HEK293 (cell line): ENCODE data around the gene EMILIN1.
A peak's percentile ranks its signal among the peaks of the same experiment; 100 is the strongest.

ENCODE experiments used
- EGR2 ChIP-seq: fragments of 450-650 bp; formaldehyde crosslinking; IDR thresholded peaks from 2 replicates; pipeline ENCODE4 v1.5.1; 2016; ENCODE audit warnings: low read depth, missing biosample characterization, missing genetic modification characterization
- GLIS1 ChIP-seq: fragments of 450-650 bp; formaldehyde crosslinking; IDR thresholded peaks from 2 replicates; pipeline ENCODE4 v1.5.1; 2016; ENCODE audit warnings: missing biosample characterization, missing genetic modification characterization
- HOXC10 ChIP-seq: sonication (generic); formaldehyde crosslinking; IDR thresholded peaks from 2 replicates; pipeline ENCODE4 v1.8.1; 2023; ENCODE audit warnings: mild to moderate bottlenecking, missing genetic modification reagents
- REPIN1 ChIP-seq: fragments of 450-650 bp; formaldehyde crosslinking; IDR thresholded peaks from 2 replicates; pipeline ENCODE4 v1.5.1; 2017; ENCODE audit warnings: missing biosample characterization, missing genetic modification characterization, low read depth
- SCRT1 ChIP-seq: fragments of 450-650 bp; formaldehyde crosslinking; IDR thresholded peaks from 2 replicates; pipeline ENCODE4 v1.5.1; 2016; ENCODE audit warnings: missing biosample characterization, missing genetic modification characterization, borderline replicate concordance
- SETDB1 ChIP-seq: IDR thresholded peaks from one replicate; pipeline ENCODE4 v1.6.1; 2017; ENCODE audit warnings: mild to moderate bottlenecking, low read length, moderate library complexity, mixed read lengths; ENCODE audit not compliant: insufficient read length
- YY1 ChIP-seq: fragments of 450-650 bp; formaldehyde crosslinking; IDR thresholded peaks from 2 replicates; pipeline ENCODE4 v1.5.1; 2018; ENCODE audit warnings: missing biosample characterization, missing genetic modification characterization
- ZFP3 ChIP-seq: fragments of 450-650 bp; formaldehyde crosslinking; IDR thresholded peaks from 2 replicates; pipeline ENCODE4 v1.5.1; 2016; ENCODE audit warnings: low read depth, missing biosample characterization, missing genetic modification characterization
- ZNF155 ChIP-seq: fragments of 450-650 bp; formaldehyde crosslinking; IDR thresholded peaks from 2 replicates; pipeline ENCODE4 v1.5.1; 2016; ENCODE audit warnings: missing biosample characterization, missing genetic modification characterization
- ZNF221 ChIP-seq: fragments of 450-650 bp; formaldehyde crosslinking; IDR thresholded peaks from 2 replicates; pipeline ENCODE4 v1.5.1; 2017; ENCODE audit warnings: missing biosample characterization, missing genetic modification characterization, borderline replicate concordance
- ZNF239 ChIP-seq: fragments of 450-650 bp; formaldehyde crosslinking; IDR thresholded peaks from 2 replicates; pipeline ENCODE4 v1.5.1; 2016; ENCODE audit warnings: missing biosample characterization, missing genetic modification characterization
- ZNF292 ChIP-seq: fragments of 450-650 bp; formaldehyde crosslinking; IDR thresholded peaks from 2 replicates; pipeline ENCODE4 v1.5.1; 2016; ENCODE audit warnings: low read depth, missing biosample characterization, missing genetic modification characterization, borderline replicate concordance
- ZNF350 ChIP-seq: fragments of 450-650 bp; formaldehyde crosslinking; IDR thresholded peaks from 2 replicates; pipeline ENCODE4 v1.5.0; 2017; ENCODE audit warnings: missing biosample characterization, mild to moderate bottlenecking, missing genetic modification characterization
- ZNF354C ChIP-seq: fragments of 450-650 bp; formaldehyde crosslinking; IDR thresholded peaks from 2 replicates; pipeline ENCODE4 v1.5.1; 2016; ENCODE audit warnings: missing biosample characterization, missing genetic modification characterization, low read depth, borderline replicate concordance
- ZNF433 ChIP-seq: fragments of 450-650 bp; formaldehyde crosslinking; IDR thresholded peaks from 2 replicates; pipeline ENCODE4 v1.5.1; 2016; ENCODE audit warnings: missing biosample characterization, missing genetic modification characterization, low read depth
- ZNF521 ChIP-seq: fragments of 450-650 bp; formaldehyde crosslinking; IDR thresholded peaks from 2 replicates; pipeline ENCODE4 v1.5.1; 2017; ENCODE audit warnings: missing biosample characterization, mild to moderate bottlenecking, missing genetic modification characterization
- ZNF560 ChIP-seq: fragments of 450-650 bp; formaldehyde crosslinking; IDR thresholded peaks from 2 replicates; pipeline ENCODE4 v1.5.1; 2017; ENCODE audit warnings: missing biosample characterization, missing genetic modification characterization, borderline replicate concordance
- ZNF610 ChIP-seq: fragments of 450-650 bp; formaldehyde crosslinking; IDR thresholded peaks from 2 replicates; pipeline ENCODE4 v1.5.1; 2016; ENCODE audit warnings: missing biosample characterization, missing genetic modification characterization, borderline replicate concordance
- ZNF621 ChIP-seq: fragments of 450-650 bp; formaldehyde crosslinking; IDR thresholded peaks from 2 replicates; pipeline ENCODE4 v1.5.1; 2017; ENCODE audit warnings: missing biosample characterization, missing genetic modification characterization
- ZNF623 ChIP-seq: fragments of 450-650 bp; formaldehyde crosslinking; IDR thresholded peaks from 2 replicates; pipeline ENCODE4 v1.5.1; 2016; ENCODE audit warnings: missing biosample characterization, missing genetic modification characterization
- ZNF624 ChIP-seq: fragments of 450-650 bp; formaldehyde crosslinking; IDR thresholded peaks from 2 replicates; pipeline ENCODE4 v1.5.1; 2017; ENCODE audit warnings: missing biosample characterization, missing genetic modification characterization
- ZNF76 ChIP-seq: fragments of 450-650 bp; formaldehyde crosslinking; IDR thresholded peaks from 2 replicates; pipeline ENCODE4; 2016; ENCODE audit warnings: low read depth, missing biosample characterization, missing genetic modification characterization, borderline replicate concordance
- TF ChIP-seq, protein P1 (sequence below): fragments of 450-650 bp; formaldehyde crosslinking; IDR thresholded peaks from 2 replicates; pipeline ENCODE4 v1.5.1; 2017; ENCODE audit warnings: missing biosample characterization, missing genetic modification characterization
- TF ChIP-seq, protein P2 (sequence below): fragments of 450-650 bp; formaldehyde crosslinking; conservative IDR thresholded peaks from 2 replicates; pipeline ENCODE4 v1.5.1; 2016; ENCODE audit warnings: low read depth, missing biosample characterization, missing genetic modification characterization
- TF ChIP-seq, protein P3 (sequence below): sonication (generic); formaldehyde crosslinking; IDR thresholded peaks from 2 replicates; pipeline ENCODE4 v1.8.1; 2022; ENCODE audit warnings: mild to moderate bottlenecking, moderate library complexity, missing genetic modification reagents
- TF ChIP-seq, protein P4 (sequence below): fragments of 450-650 bp; formaldehyde crosslinking; IDR thresholded peaks from 2 replicates; pipeline ENCODE4 v1.5.1; 2017; ENCODE audit warnings: missing biosample characterization, missing genetic modification characterization
- TF ChIP-seq, protein P5 (sequence below): fragments of 450-650 bp; formaldehyde crosslinking; IDR thresholded peaks from 2 replicates; pipeline ENCODE4 v1.5.1; 2016; ENCODE audit warnings: missing biosample characterization, missing genetic modification characterization
- TF ChIP-seq, protein P6 (sequence below): fragments of 450-650 bp; formaldehyde crosslinking; IDR thresholded peaks from 2 replicates; pipeline ENCODE4 v1.5.1; 2016; ENCODE audit warnings: missing biosample characterization, missing genetic modification characterization, low read depth

The EMILIN1 gene

DNA sequence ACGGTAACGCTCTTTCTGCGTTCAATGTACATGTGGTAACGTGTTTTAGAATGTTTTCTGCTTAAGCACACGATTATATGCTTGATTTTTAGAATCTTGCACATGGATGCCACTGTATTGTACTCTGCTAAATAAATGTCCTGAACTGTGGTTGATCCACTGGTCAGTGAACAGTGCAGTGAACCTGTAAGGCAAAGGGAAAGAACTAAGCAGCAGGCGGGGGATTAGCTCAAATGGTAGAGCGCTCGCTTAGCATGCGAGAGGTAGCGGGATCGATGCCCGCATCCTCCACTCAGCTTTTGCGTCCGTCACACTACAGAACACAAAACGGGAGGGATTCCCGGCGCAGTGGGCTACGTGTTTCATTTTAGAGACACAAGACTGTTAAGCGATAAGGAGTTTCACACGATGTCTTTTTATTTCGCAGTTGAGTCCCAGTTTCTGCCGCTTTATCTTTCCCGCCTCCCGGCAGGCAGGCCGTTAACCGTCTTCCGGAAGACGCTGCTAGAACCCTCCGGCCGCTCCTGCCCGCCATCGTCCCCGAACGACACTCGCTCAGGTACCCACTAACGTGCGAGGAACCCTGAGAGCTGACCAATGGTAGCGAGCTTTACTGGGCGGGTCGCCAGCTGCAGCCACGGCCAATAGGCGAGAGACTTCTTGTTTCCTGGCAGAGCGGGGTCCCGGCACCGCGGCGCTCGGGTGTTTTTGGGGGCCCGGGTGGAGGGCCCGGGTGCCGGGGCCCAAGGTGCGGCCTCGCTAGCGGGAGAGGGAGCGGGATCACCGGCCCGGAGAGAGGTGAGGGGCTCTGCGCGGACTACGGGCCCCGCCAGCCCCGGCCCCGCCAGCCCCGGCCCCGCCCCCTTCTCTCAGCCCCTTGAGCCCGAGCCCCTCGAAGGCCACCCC, 27.2 kb upstream of the EMILIN1 start, which contains the start of gene AGBL5 (continued):
- TF ChIP-seq, protein P1, sequence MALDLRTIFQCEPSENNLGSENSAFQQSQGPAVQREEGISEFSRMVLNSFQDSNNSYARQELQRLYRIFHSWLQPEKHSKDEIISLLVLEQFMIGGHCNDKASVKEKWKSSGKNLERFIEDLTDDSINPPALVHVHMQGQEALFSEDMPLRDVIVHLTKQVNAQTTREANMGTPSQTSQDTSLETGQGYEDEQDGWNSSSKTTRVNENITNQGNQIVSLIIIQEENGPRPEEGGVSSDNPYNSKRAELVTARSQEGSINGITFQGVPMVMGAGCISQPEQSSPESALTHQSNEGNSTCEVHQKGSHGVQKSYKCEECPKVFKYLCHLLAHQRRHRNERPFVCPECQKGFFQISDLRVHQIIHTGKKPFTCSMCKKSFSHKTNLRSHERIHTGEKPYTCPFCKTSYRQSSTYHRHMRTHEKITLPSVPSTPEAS: no peak
- no peak for TF ChIP-seq ZNF621 (tag by site-specific recombination)
- TF ChIP-seq ZNF623 (tag by site-specific recombination): no peak
- TF ChIP-seq ZNF560 (tag by site-specific recombination): no peak
- TF ChIP-seq ZNF292 (tag by site-specific recombination): no peak
- TF ChIP-seq SCRT1 (tag by site-specific recombination): no peak
- TF ChIP-seq, protein P2, sequence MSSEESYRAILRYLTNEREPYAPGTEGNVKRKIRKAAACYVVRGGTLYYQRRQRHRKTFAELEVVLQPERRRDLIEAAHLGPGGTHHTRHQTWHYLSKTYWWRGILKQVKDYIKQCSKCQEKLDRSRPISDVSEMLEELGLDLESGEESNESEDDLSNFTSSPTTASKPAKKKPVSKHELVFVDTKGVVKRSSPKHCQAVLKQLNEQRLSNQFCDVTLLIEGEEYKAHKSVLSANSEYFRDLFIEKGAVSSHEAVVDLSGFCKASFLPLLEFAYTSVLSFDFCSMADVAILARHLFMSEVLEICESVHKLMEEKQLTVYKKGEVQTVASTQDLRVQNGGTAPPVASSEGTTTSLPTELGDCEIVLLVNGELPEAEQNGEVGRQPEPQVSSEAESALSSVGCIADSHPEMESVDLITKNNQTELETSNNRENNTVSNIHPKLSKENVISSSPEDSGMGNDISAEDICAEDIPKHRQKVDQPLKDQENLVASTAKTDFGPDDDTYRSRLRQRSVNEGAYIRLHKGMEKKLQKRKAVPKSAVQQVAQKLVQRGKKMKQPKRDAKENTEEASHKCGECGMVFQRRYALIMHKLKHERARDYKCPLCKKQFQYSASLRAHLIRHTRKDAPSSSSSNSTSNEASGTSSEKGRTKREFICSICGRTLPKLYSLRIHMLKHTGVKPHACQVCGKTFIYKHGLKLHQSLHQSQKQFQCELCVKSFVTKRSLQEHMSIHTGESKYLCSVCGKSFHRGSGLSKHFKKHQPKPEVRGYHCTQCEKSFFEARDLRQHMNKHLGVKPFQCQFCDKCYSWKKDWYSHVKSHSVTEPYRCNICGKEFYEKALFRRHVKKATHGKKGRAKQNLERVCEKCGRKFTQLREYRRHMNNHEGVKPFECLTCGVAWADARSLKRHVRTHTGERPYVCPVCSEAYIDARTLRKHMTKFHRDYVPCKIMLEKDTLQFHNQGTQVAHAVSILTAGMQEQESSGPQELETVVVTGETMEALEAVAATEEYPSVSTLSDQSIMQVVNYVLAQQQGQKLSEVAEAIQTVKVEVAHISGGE (tag by site-specific recombination): peak; percentile 82
- TF ChIP-seq, protein P3, sequence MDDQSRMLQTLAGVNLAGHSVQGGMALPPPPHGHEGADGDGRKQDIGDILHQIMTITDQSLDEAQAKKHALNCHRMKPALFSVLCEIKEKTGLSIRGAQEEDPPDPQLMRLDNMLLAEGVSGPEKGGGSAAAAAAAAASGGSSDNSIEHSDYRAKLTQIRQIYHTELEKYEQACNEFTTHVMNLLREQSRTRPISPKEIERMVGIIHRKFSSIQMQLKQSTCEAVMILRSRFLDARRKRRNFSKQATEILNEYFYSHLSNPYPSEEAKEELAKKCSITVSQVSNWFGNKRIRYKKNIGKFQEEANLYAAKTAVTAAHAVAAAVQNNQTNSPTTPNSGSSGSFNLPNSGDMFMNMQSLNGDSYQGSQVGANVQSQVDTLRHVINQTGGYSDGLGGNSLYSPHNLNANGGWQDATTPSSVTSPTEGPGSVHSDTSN (CRISPR knock-in tag): peak; percentile 26
- TF ChIP-seq ZNF76 (tag by site-specific recombination): peak; percentile 15; the same call in 1 of the 2 replicates
- TF ChIP-seq ZNF521 (tag by site-specific recombination): no peak
- TF ChIP-seq ZNF221 (tag by site-specific recombination): no peak
- peak; percentile 45; the same call in 1 of the 2 replicates for TF ChIP-seq ZNF239 (tag by site-specific recombination)
- 0 out of 2 replicates have a peak, but pooled peaks have one; percentile 55 for TF ChIP-seq YY1
- TF ChIP-seq, protein P4, sequence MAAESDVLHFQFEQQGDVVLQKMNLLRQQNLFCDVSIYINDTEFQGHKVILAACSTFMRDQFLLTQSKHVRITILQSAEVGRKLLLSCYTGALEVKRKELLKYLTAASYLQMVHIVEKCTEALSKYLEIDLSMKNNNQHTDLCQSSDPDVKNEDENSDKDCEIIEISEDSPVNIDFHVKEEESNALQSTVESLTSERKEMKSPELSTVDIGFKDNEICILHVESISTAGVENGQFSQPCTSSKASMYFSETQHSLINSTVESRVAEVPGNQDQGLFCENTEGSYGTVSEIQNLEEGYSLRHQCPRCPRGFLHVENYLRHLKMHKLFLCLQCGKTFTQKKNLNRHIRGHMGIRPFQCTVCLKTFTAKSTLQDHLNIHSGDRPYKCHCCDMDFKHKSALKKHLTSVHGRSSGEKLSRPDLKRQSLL (tag by site-specific recombination): peak; percentile 41
- TF ChIP-seq EGR2: no peak
- TF ChIP-seq, protein P5, sequence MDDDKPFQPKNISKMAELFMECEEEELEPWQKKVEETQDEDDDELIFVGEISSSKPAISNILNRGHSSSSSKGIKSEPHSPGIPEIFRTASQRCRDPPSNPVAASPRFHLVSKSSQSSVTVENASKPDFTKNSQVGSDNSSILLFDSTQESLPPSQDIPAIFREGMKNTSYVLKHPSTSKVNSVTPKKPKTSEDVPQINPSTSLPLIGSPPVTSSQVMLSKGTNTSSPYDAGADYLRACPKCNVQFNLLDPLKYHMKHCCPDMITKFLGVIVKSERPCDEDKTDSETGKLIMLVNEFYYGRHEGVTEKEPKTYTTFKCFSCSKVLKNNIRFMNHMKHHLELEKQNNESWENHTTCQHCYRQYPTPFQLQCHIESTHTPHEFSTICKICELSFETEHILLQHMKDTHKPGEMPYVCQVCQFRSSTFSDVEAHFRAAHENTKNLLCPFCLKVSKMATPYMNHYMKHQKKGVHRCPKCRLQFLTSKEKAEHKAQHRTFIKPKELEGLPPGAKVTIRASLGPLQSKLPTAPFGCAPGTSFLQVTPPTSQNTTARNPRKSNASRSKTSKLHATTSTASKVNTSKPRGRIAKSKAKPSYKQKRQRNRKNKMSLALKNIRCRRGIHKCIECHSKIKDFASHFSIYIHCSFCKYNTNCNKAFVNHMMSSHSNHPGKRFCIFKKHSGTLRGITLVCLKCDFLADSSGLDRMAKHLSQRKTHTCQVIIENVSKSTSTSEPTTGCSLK (tag by site-specific recombination): no peak
- no peak for TF ChIP-seq ZNF155 (tag by site-specific recombination)
- no peak for TF ChIP-seq ZNF350 (tag by site-specific recombination)
- TF ChIP-seq ZNF354C: no peak
- TF ChIP-seq HOXC10 (CRISPR knock-in tag): no peak
- no peak for TF ChIP-seq ZNF433 (tag by site-specific recombination)
- TF ChIP-seq, protein P6, sequence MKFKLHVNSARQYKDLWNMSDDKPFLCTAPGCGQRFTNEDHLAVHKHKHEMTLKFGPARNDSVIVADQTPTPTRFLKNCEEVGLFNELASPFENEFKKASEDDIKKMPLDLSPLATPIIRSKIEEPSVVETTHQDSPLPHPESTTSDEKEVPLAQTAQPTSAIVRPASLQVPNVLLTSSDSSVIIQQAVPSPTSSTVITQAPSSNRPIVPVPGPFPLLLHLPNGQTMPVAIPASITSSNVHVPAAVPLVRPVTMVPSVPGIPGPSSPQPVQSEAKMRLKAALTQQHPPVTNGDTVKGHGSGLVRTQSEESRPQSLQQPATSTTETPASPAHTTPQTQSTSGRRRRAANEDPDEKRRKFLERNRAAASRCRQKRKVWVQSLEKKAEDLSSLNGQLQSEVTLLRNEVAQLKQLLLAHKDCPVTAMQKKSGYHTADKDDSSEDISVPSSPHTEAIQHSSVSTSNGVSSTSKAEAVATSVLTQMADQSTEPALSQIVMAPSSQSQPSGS (tag by site-specific recombination): no peak
- 0 out of 2 replicates have a peak, but pooled peaks have one; percentile 22 for TF ChIP-seq REPIN1 (tag by site-specific recombination)
- TF ChIP-seq GLIS1: no peak
- no peak for TF ChIP-seq ZNF624 (tag by site-specific recombination)
- no peak; the same call in 1 of the 2 replicates for TF ChIP-seq ZFP3
- peak; percentile 55 for TF ChIP-seq SETDB1
- peak; percentile 91 for TF ChIP-seq ZNF610 (tag by site-specific recombination)
